Breast epithelium (tissue), 3 donors: ENCODE results near the gene EIPR1.

Experiments
- POLR2A ChIP-seq: fragments of 450-650 bp; IDR thresholded peaks from one replicate; pipeline ENCODE4 v1.6.1; 2016; ENCODE audit warnings: antibody characterized with exemption, mild to moderate bottlenecking, moderate library complexity
- TF ChIP-seq, protein P1 (sequence below), 3 donors: fragments of 450-650 bp; IDR thresholded peaks; one replicate each; pipeline ENCODE4 v1.5.1; 2016 to 2017; ENCODE audit warnings: antibody characterized with exemption in 3 of 3, mild to moderate bottlenecking in 3 of 3, moderate library complexity in 3 of 3

DNA sequence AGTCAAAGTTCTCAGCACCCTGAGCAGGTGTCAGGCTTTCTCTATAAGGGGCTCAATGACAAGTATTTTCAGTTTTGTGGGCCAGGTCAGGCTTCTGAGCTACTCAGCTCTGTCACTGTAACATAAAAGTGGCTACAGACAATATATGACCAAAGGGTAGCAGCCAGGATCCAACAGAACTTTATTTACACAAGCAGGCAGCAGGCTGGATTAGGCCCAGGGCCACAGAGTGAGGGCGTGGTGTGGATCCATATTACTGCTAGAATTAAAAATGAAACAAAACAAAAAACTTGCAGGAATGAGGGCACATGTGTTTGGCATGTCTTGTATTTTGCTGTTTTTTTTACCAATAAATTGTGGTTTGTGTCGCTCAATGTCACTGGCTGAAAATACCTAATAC lies 143.7 kb downstream of the EIPR1 start:
- TF ChIP-seq, protein P1, sequence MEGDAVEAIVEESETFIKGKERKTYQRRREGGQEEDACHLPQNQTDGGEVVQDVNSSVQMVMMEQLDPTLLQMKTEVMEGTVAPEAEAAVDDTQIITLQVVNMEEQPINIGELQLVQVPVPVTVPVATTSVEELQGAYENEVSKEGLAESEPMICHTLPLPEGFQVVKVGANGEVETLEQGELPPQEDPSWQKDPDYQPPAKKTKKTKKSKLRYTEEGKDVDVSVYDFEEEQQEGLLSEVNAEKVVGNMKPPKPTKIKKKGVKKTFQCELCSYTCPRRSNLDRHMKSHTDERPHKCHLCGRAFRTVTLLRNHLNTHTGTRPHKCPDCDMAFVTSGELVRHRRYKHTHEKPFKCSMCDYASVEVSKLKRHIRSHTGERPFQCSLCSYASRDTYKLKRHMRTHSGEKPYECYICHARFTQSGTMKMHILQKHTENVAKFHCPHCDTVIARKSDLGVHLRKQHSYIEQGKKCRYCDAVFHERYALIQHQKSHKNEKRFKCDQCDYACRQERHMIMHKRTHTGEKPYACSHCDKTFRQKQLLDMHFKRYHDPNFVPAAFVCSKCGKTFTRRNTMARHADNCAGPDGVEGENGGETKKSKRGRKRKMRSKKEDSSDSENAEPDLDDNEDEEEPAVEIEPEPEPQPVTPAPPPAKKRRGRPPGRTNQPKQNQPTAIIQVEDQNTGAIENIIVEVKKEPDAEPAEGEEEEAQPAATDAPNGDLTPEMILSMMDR (IDR thresholded peaks at IDR 0.05) = no peak
- no peak for TF ChIP-seq POLR2A
